Activated CD4-positive, alpha-beta T cell treated with anti-CD3 and anti-CD28 coated beads, Interleukin-2, amount 50 U/mL, for 4 hours (primary cell): ENCODE results near the gene LRRFIP1.
A peak's percentile ranks its signal among the peaks of the same experiment; 100 is the strongest.
"Not testable (repeated sequence)": the region's sequence is repeated elsewhere in the genome, so short reads cannot be mapped to it uniquely, and the experiment has no call there.

Experiments used
- DNase-seq, 2 experiments: peaks; one replicate each; pipeline ENCODE4 v3.0.0-alpha.2; 2020

The LRRFIP1 gene

GRCh38 chr2:237732070-237732469, 104.7 kb downstream of the LRRFIP1 start:
- no peak for DNase-seq

GRCh38 chr2:237732790-237733381, 105.5 kb downstream of the LRRFIP1 start:
- no peak for DNase-seq

GRCh38 chr2:237733677-237734300, 106.4 kb downstream of the LRRFIP1 start:
- DNase-seq = no peak

- no peak for DNase-seq
Observed at GRCh38 chr2:237734905-237735623, 107.7 kb downstream of the LRRFIP1 start.

GRCh38 chr2:237735798-237736197, 108.4 kb downstream of the LRRFIP1 start:
- DNase-seq = no peak

GRCh38 chr2:237736783-237737182, 109.4 kb downstream of the LRRFIP1 start:
- no peak for DNase-seq

- DNase-seq = no peak
Observed at GRCh38 chr2:237737196-237737865, 109.9 kb downstream of the LRRFIP1 start.

GRCh38 chr2:237738255-237738654, 110.9 kb downstream of the LRRFIP1 start:
- DNase-seq = no peak

GRCh38 chr2:237739101-237739500, 111.7 kb downstream of the LRRFIP1 start:
- no peak for DNase-seq

- no peak for DNase-seq
Observed at GRCh38 chr2:237742191-237742590, 114.8 kb downstream of the LRRFIP1 start.

GRCh38 chr2:237742614-237743013, 115.2 kb downstream of the LRRFIP1 start:
- DNase-seq = no peak

GRCh38 chr2:237743024-237743423, 115.6 kb downstream of the LRRFIP1 start:
- no peak for DNase-seq

GRCh38 chr2:237743561-237744269, 116.3 kb downstream of the LRRFIP1 start:
- no peak for DNase-seq

- no peak for DNase-seq
Observed at GRCh38 chr2:237744270-237744612, 116.9 kb downstream of the LRRFIP1 start.

GRCh38 chr2:237744613-237745249, 117.3 kb downstream of the LRRFIP1 start:
- DNase-seq = peak; percentile 73 to 79

- no peak for DNase-seq
Observed at GRCh38 chr2:237745250-237745613, 117.8 kb downstream of the LRRFIP1 start.

- DNase-seq = no peak
Observed at GRCh38 chr2:237746302-237747080, 119.1 kb downstream of the LRRFIP1 start.

GRCh38 chr2:237747189-237747588, 119.8 kb downstream of the LRRFIP1 start:
- DNase-seq = no peak

- DNase-seq = no peak
Observed at GRCh38 chr2:237749002-237749401, 121.6 kb downstream of the LRRFIP1 start.

GRCh38 chr2:237749961-237750360, 122.6 kb downstream of the LRRFIP1 start:
- DNase-seq = no peak

GRCh38 chr2:237750441-237750840, 123.1 kb downstream of the LRRFIP1 start:
- DNase-seq = not testable (repeated sequence)

- no peak for DNase-seq
Observed at GRCh38 chr2:237752761-237753165, 125.4 kb downstream of the LRRFIP1 start.
